Limb (tissue), 2 donors: ENCODE data around the gene FAM174C.
A peak's percentile ranks its signal among the peaks of the same experiment; 100 is the strongest.

Source experiments
- DNase-seq, 2 donors: peaks; one replicate each; pipeline ENCODE4 v3.0.0-alpha.2; 2016; ENCODE audit errors: extremely low spot score in 2 of 2

FAM174C gene

GRCh38 chr19:1272423-1273262, 2.7 kb upstream of the FAM174C start:
- no peak for DNase-seq

DNA sequence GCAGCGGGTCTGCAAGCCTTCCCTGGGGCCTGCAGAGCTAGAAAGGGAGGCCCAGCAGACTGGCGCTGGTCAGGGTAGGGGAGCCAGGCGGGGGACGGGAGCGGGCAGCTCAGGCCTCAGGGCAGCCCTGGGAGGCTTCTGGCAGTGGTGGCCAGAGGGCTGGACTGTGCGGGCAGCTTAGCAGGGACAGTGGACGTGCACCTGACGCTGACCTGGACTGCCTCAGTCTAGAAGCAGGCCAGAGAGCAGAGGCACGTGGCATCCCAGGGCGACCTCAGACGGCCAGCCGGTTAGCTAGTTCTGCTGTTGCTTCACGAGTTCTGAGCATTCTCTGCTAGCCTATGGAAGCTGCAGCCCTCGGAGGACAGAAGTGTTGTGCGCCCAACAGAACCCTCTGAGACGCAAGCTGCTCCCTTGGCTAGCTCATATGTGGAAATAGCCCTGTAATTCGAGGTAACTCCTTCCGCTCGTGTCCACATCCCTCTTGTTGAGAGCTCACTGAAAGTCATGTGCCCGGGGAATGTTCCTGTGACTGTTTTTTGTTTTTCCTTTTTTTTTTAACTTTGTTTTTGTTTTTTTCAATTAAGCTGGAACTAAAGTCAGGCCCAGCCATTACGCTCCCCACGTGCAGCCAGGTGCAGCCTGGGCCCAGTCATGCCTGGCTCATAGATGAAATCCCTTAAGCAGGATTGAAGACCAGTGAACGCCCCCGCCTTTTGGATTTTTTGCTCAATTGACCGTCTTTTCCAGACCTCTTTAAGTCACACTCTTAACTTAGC, 1.9 kb upstream of the FAM174C start:
- no peak for DNase-seq

DNA sequence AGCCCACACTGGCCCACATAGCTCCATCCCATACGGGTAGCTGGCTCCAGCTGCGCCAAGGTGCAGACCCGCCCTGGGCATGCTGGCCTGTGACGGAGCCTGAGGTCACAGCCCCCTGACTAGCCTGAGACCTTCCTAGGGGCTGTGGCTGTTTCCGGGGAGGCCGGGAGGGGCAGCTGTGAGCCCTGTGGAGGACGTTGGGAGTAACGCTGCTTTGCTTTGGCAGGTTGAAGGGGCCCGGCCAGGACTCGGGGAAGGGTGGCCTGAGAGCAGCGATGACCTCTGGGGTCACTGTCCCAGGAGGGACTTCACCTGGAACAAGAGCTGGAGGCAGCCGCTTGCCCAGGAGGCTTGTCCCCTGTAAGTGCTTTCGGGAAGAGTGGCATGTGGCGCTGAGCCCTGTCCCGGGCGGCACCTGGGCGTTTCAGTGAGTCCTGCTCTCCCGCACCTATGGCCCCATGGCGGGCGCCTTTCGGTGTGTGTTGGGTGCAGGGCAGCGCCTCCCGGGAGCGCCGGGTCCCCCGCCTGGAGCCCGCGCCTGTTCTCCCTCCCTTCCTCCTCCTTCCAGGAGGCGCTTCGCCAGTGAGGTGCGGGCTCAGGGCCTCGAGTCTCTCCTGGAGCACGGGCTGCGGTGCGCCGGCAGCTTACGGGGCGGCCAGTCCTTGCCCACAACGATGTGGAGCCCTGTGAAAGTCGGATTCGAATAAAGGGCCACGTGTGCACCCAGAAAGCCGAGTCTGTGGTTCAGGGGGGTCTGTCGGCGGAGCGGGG, 1.1 kb upstream of the FAM174C start:
- DNase-seq: no peak

GRCh38 chr19:1274852-1275259, 474 bp upstream of the FAM174C start:
- DNase-seq: no peak

- DNase-seq: no peak
These were observed 772 bp downstream of the FAM174C start for GRCh38 chr19:1275976-1276627.

DNA sequence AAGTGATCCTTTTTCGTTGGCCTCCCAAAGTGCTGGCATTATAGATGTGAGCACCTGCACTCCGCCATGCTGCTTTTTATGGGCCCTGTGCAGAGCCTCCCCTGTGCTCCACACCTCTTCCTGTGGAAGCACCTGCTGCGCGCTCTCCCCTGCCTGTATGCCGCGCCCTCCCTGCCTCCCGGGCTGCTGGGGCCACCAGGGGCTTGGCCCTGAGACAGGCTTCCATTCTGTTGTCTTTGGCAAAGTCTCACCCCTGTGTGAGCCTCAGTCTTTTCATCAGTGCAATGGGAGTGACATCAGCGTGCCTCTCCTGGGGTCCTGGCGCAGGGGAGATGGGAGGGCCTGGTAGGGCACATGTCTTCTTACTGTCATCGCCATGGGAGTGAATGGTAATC, 1.3 kb downstream of the FAM174C start:
- DNase-seq: no peak

- no peak for DNase-seq
These were observed 1.7 kb downstream of the FAM174C start for GRCh38 chr19:1277061-1277460.

DNA sequence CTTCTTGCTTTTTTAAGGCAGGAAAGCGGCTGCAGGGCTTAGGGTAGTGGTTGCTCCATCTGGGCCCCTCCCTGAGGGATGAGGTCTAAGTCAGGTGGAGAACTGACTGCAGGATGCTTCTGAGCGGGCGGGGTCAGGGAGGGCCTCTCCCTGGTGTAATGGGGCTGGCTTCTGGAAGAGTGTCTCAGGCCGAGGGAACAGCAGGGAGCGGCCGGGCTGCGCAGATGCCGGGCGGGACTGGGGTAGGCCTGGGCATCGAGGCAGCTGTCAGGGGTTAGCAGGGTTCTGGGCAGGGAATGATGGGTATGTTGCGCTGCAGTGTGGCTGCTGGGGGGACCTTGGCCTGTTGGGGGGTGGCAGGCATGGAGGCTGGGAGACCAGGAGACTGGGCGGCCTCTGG, 2.7 kb downstream of the FAM174C start:
- no peak for DNase-seq

GRCh38 chr19:1278713-1279660, 3.7 kb downstream of the FAM174C start:
- DNase-seq: no peak

DNA sequence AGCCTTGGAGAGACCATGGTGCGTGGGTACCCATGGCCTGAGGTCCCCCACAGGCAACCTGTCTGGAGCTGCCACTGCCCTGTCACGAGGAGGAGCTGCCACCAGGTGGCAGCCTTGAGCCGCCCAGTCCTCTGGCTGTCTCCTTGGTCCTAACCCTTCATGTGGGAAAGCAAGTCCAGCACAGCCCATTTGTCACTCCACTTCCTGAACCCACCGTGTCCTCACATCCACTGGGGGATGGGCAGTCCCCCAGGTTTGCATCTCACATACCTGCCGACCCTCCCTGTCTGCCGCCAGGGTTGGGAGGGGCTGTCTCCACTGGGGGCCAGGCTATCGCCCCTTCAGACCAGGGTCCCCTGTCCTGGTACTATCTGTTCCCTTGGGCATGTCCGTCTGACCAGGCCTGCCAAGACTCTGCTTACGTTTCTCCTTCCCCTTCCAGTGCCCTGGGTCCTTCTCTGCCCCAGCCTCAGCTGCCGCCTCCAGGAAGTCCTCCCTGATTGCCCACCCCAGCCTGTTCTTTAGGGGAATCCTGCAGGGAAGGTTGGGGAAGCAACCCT, 4.5 kb downstream of the FAM174C start:
- DNase-seq: peak; percentile 87 to 93

DNA sequence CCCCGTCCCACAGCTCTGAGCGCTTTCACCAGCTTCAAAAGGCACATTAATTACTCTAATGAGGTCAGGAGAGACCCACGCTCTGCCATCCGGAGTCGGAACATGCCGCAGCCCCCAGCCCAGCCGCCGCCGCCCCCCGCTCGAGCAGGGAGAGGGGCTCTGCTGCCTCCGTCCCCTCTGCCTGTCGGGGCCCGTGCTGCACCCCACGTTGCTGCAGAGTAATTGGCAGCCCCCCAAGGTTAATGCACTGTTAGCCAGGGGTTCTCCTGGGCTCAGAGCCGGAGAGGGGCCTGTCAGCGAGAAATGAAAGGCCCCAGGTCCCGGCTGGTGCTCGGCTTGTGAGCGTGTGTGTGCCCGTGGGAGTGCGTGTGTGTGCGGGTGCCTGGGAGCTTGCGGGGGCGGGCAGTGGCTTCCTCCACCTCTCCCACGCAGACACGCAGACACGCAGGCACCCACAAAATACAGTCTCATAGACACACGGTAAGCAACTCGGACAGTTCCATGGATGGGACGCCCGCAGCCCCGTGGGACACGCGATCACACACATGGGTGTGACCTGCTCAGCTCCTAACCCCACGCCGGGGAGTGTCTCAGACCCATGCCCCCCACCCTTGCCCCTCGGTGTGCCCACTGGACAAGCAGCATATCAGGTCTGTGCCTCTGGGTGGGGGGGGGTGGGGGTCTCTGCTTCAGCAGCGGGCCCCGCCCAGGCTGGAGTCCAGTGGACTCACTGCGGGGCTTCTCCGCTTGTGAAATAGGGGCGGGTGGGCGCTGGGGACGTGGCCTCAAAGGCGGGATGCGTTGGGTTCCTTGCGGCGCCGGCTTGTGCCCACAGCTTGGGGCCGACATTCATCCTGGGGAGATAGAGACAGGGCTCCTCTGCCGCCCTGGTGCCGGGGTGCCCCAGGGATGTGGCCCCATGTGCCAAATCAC, 5.6 kb downstream of the FAM174C start:
- no peak for DNase-seq

DNA sequence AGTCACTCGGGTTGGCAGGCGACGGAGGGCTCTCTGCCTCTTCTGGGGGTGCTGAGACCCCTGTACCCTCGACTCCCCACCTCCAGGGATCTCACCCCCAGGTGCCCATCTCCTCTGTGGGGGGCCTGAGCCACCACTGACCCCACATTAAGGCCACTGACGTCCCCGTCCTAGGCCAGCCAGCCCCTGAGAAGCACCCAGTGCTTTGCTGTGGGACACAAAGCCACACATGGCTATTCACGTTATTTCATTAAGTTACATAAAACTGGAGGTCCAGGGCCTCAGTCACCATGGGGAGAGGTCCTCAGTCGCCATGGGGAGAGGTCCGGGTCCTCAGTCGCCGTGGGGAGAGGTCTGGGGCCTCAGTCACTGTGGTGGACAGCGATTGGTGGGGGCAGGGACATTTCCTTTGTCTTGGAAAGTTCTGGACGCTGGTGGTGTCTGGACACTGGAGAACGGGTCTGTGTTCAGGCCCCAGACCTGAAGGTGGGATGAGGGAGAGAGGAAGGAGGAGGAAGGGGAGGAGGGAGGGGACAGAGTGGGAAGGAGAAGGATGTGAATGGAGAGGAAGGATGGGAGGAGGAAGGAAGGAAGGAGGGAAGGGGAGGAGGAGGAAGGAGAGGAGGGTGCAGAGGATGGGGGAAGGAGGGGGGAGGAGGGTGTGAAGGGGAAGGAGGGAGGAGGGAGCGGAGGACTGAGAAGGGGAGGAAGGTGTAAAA, 6.4 kb downstream of the FAM174C start:
- DNase-seq: no peak

GRCh38 chr19:1282588-1283206, 7.4 kb downstream of the FAM174C start:
- no peak for DNase-seq

DNA sequence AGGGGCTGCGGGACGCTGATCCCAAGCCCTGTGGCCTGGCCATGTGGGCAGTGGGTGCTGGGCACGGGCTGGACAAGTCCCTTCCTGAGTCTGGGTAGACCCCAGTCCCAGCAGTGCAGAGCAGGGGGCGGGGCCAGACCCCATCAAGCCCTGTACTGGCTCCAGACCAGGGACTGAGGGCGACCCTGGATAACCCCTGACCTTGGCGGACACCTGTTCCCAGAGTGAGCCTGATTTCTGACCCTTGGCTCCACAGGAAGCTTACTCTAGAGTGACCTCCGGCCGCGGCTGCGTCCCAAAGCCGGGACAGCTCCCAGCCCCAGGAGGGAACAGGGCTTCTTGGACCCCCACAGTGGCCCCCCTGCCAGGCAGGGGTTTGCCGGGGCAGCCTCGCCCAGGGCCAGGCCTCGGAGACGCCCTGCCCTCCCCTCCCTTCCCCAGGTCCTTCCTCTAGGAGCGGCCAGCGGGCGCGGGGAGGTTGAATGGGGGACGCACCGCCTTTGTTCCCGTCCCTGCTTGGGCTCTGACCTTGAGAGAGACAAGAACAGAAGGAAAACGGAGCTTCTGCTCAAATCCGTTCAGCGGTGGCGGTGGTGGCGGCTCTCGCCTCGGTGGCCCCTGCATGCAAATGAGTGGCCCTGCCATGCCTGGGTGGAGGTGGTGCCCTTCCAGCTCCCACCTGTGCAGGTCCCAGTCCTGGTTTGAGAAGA, 8.0 kb downstream of the FAM174C start:
- DNase-seq: no peak

DNA sequence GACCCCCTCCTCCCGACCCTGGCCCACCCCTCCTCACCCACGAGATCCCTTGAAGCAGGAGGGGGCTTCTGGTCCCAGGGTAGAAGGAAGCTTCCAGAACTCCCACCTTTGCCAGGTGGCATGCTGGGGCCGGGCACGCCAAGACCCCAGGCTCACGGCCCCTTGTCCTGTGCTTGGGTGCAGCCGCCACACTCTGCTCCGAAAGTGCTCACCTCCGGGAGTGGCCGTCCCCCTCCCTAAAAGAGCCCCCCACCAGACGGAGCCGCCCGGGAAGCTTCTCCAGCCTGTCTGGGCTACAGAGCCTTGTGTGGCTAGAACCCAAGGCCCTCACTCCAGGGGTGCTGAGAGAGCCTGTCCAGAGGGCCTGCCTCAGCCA, 8.6 kb downstream of the FAM174C start:
- DNase-seq: no peak

- no peak for DNase-seq
These were observed 9.1 kb downstream of the FAM174C start for GRCh38 chr19:1284293-1284978.
